ENCODE results near the gene SPRY2.

GRCh38 chr13:80312012-80312704, 28.8 kb downstream of the SPRY2 start:
- no peak for TF ChIP-seq POLR2A (IDR thresholded peaks at IDR 0.05)
- TF ChIP-seq CTCF (IDR thresholded peaks at IDR 0.05) = no peak
